K562 (cell line): ENCODE data around the gene EDEM2. TPM values are rescaled to one million over a fixed set of nuclear protein-coding genes. Genes with fewer than 3 reads are reported as not detected.

Source experiments
- ATF7 ChIP-seq: fragments of 450-650 bp; IDR thresholded peaks from 2 replicates; pipeline ENCODE4 v1.7.1; 2014; ENCODE audit warnings: mild to moderate bottlenecking, moderate library complexity
- CBX2 ChIP-seq: fragments of 200-600 bp; sonication (generic); IDR thresholded peaks from one replicate; pipeline ENCODE4 v1.6.1; 2012; ENCODE audit warnings: mild to moderate bottlenecking, low read length, inconsistent platforms; ENCODE audit not compliant: insufficient read depth, poor library complexity, severe bottlenecking
- DMBX1 ChIP-seq: fragments of 250-450 bp; sonication (Bioruptor Pico); IDR thresholded peaks from 2 replicates; pipeline ENCODE4 v1.8.0; 2022; ENCODE audit warnings: inconsistent platforms, mild to moderate bottlenecking, moderate library complexity, borderline replicate concordance
- ESRRA ChIP-seq: fragments of 450-650 bp; IDR thresholded peaks from 2 replicates; pipeline ENCODE4 v1.6.1; 2014; ENCODE audit warnings: low read depth, mild to moderate bottlenecking, moderate library complexity, borderline replicate concordance
- FOXP1 ChIP-seq: sonication (generic); formaldehyde crosslinking; IDR thresholded peaks from 2 replicates; pipeline ENCODE4 v1.8.0; 2022; ENCODE audit warnings: mild to moderate bottlenecking, missing genetic modification reagents
- HCFC1 ChIP-seq: IDR thresholded peaks from 2 replicates; pipeline ENCODE4 v1.6.1; 2012; ENCODE audit warnings: low read depth, low read length, improper control_type of control experiment
- KDM2B ChIP-seq: fragments of 250-450 bp; sonication (Bioruptor Pico); IDR thresholded peaks from 2 replicates; pipeline ENCODE4 v1.8.0; 2021; ENCODE audit warnings: mild to moderate bottlenecking, moderate library complexity
- MTA3 ChIP-seq: fragments of 450-650 bp; formaldehyde crosslinking; IDR thresholded peaks from 2 replicates; pipeline ENCODE4 v1.6.1; 2017; ENCODE audit warnings: mild to moderate bottlenecking, borderline replicate concordance
- NFIX ChIP-seq: fragments of 250-450 bp; sonication (Bioruptor Pico); IDR thresholded peaks from 2 replicates; pipeline ENCODE4 v1.4.0; 2020; ENCODE audit warnings: low read depth, mild to moderate bottlenecking, moderate library complexity
- POLR2H ChIP-seq: IDR thresholded peaks from 2 replicates; pipeline ENCODE4 v1.6.1; 2016; ENCODE audit warnings: missing genetic modification characterization, low read depth, mild to moderate bottlenecking, control low read depth, missing compliant biosample characterization, moderate library complexity
- RCOR1 ChIP-seq, 2 experiments: IDR thresholded peaks; 2 replicates each; pipeline ENCODE4 v1.6.1; 2012; ENCODE audit warnings: low read depth in 2 of 2, low read length in 2 of 2, borderline replicate concordance in 1 of 2, improper control_type of control experiment in 1 of 2
- SIN3B ChIP-seq: fragments of 450-650 bp; IDR thresholded peaks from 2 replicates; pipeline ENCODE4 v1.6.1; 2017; ENCODE audit warnings: low read depth, mild to moderate bottlenecking, moderate library complexity
- SMARCB1 ChIP-seq: IDR thresholded peaks from 2 replicates; pipeline ENCODE4 v1.6.1; 2011; ENCODE audit warnings: improper control_type of control experiment, low read depth; ENCODE audit not compliant: insufficient read length
- SMC3 ChIP-seq: conservative IDR thresholded peaks from 2 replicates; pipeline ENCODE4 v1.6.1; 2011; ENCODE audit warnings: low read depth, low read length, improper control_type of control experiment; ENCODE audit not compliant: insufficient read depth
- ZNF354B ChIP-seq: fragments of 250-450 bp; sonication (Bioruptor Pico); IDR thresholded peaks from 2 replicates; pipeline ENCODE4 v1.4.0; 2020
- ZNF408 ChIP-seq: fragments of 250-450 bp; sonication (Bioruptor Pico); IDR thresholded peaks from 2 replicates; pipeline ENCODE4 v1.4.0; 2020; ENCODE audit warnings: low read depth, mild to moderate bottlenecking, moderate library complexity
- ZNF436 ChIP-seq: fragments of 250-450, 450-650 bp; sonication (Bioruptor Pico); formaldehyde crosslinking; IDR thresholded peaks from 2 replicates; pipeline ENCODE4 v1.7.0; 2020; ENCODE audit warnings: mild to moderate bottlenecking
- polyA plus RNA-seq, 8 experiments: library from polyadenylated mRNA; depleted of rRNA in 4 of 8; stranded (reverse) in 5 of 8; unstranded in 3 of 8; fragments of >200 nt; fragmentation: Nextera tagmentation in 2 of 8; fragmentation: Illumina TruSeq in 1 of 8; extraction: Ambion mirVana in 2 of 8; extraction: Trizol in 1 of 8; gene quantifications; 2 replicates each; pipeline versions ENCODE4 v1.2.1 to v1.2.3, GENCODE V29; 2011 to 2014; ENCODE audit warnings: inconsistent platforms in 1 of 8, missing spikeins in 1 of 8
- total RNA-seq, 7 experiments: library from RNA; depleted of rRNA in 6 of 7; stranded (reverse); fragments of >200 nt in 6 of 7; fragmentation: Illumina TruSeq in 2 of 7; extraction: Trizol in 2 of 7; gene quantifications; 2 replicates each; pipeline versions ENCODE4 v1.2.1 to v1.2.3, GENCODE V29; 2011 to 2021; ENCODE audit warnings: low replicate concordance in 1 of 7
- TF ChIP-seq, protein P1 (sequence below), 2 experiments: fragments of 450-650 bp in 1 of 2; sonication (generic) in 1 of 2; formaldehyde crosslinking in 1 of 2; IDR thresholded peaks in 1 of 2; conservative IDR thresholded peaks in 1 of 2; 2 replicates each; pipeline versions ENCODE4 v1.6.1 to v1.8.1; 2016 to 2023; ENCODE audit warnings: mild to moderate bottlenecking in 2 of 2, moderate library complexity in 2 of 2, inconsistent platforms in 1 of 2, missing genetic modification reagents in 1 of 2
- TF ChIP-seq, protein P2 (sequence below), 2 experiments: fragments of 450-650 bp in 1 of 2; IDR thresholded peaks; 2 replicates each; pipeline ENCODE4 v1.6.1; 2011 to 2017; ENCODE audit warnings: low read depth in 2 of 2, antibody characterized with exemption in 1 of 2, borderline replicate concordance in 1 of 2, low read length in 1 of 2, mild to moderate bottlenecking in 1 of 2, mixed read lengths in 1 of 2; ENCODE audit not compliant: control insufficient read depth in 1 of 2
- TF ChIP-seq, protein P3 (sequence below), 2 experiments: IDR thresholded peaks; 2 replicates each; pipeline ENCODE4 v1.6.1; 2011; ENCODE audit warnings: borderline replicate concordance in 1 of 2, control low read depth in 1 of 2, low read depth in 1 of 2, low read length in 1 of 2, mild to moderate bottlenecking in 1 of 2, mixed read lengths in 1 of 2, moderate library complexity in 1 of 2; ENCODE audit not compliant: insufficient read depth in 1 of 2, insufficient read length in 1 of 2, poor library complexity in 1 of 2, severe bottlenecking in 1 of 2; ENCODE audit errors: extremely low read depth in 1 of 2

EDEM2 gene
- total and polyA plus RNA-seq, 9 of the 15 experiments (the other 6 are each of a cell fraction or from before 2014, with no cell fraction given): 6.9 to 11.0 (median 9.7) TPM

DNA sequence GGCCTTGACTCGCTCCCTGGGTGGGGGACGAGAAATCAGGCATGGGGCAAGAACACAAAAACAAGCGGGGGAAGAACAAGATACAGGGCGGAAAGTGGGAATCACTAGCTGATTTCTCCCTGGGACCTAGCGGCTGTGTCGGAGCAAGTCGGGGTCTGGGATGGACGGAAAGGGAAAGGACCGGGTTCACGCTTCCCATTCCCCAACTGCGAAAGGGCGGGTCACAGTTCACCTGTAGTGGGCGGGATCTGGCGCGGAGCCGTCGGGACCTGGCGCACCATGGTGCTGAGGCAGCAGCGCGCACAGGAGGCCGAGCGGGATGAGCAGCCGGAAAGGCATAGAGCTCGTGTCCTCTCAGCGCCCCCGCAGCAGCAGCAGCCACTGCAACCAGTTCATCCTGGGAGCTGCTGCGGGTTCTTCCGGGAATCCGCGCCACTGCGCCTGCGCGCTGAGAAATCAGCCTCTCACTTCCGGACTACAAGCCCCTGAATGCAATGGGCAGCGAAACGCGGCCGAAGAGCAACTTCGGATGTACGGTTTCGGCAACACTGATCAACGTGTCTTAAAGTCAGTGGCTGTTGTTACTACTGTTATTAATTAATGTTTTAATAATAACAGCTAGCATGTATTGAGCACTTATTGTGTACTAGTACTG lies at the start of gene EDEM2 (continued):
- 0 out of 2 replicates have a peak, but pooled peaks have one; percentile 14 for TF ChIP-seq SIN3B
- 0 out of 2 replicates have a peak, but pooled peaks have one; percentile 17 for TF ChIP-seq SMC3
- no peak for TF ChIP-seq CBX2
- TF ChIP-seq ZNF408 (CRISPR knock-in tag): no peak
- no peak for TF ChIP-seq NFIX (CRISPR knock-in tag)
- no peak for TF ChIP-seq ZNF436
- TF ChIP-seq KDM2B (CRISPR knock-in tag): 0 out of 2 replicates have a peak, but pooled peaks have one; percentile 4
- TF ChIP-seq ATF7: peak; percentile 49
- no peak for TF ChIP-seq DMBX1 (CRISPR knock-in tag)
- TF ChIP-seq, protein P1, sequence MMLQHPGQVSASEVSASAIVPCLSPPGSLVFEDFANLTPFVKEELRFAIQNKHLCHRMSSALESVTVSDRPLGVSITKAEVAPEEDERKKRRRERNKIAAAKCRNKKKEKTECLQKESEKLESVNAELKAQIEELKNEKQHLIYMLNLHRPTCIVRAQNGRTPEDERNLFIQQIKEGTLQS (IDR thresholded peaks at IDR 0.05): no peak
- TF ChIP-seq, protein P1 (CRISPR knock-in tag; conservative IDR thresholded peaks at IDR 0.05): 0 out of 2 replicates have a peak, but pooled peaks have one; percentile 16
- peak; percentile 84 for TF ChIP-seq FOXP1 (CRISPR knock-in tag)
- TF ChIP-seq ESRRA: peak; percentile 54; the same call in 1 of the 2 replicates
- no peak for TF ChIP-seq SMARCB1
- no peak; the same call in 1 of the 2 replicates for TF ChIP-seq POLR2H (tag)
- TF ChIP-seq, protein P2, sequence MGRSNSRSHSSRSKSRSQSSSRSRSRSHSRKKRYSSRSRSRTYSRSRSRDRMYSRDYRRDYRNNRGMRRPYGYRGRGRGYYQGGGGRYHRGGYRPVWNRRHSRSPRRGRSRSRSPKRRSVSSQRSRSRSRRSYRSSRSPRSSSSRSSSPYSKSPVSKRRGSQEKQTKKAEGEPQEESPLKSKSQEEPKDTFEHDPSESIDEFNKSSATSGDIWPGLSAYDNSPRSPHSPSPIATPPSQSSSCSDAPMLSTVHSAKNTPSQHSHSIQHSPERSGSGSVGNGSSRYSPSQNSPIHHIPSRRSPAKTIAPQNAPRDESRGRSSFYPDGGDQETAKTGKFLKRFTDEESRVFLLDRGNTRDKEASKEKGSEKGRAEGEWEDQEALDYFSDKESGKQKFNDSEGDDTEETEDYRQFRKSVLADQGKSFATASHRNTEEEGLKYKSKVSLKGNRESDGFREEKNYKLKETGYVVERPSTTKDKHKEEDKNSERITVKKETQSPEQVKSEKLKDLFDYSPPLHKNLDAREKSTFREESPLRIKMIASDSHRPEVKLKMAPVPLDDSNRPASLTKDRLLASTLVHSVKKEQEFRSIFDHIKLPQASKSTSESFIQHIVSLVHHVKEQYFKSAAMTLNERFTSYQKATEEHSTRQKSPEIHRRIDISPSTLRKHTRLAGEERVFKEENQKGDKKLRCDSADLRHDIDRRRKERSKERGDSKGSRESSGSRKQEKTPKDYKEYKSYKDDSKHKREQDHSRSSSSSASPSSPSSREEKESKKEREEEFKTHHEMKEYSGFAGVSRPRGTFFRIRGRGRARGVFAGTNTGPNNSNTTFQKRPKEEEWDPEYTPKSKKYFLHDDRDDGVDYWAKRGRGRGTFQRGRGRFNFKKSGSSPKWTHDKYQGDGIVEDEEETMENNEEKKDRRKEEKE (IDR thresholded peaks at IDR 0.05; ENCODE audit: borderline replicate concordance in 1 of 2, control insufficient read depth in 1 of 2, low read depth in 2 of 2, low read length in 1 of 2): no peak
- no peak for TF ChIP-seq ZNF354B (CRISPR knock-in tag)
- peak; percentile 79; the same call in 1 of the 2 replicates for TF ChIP-seq MTA3
- TF ChIP-seq, protein P3, sequence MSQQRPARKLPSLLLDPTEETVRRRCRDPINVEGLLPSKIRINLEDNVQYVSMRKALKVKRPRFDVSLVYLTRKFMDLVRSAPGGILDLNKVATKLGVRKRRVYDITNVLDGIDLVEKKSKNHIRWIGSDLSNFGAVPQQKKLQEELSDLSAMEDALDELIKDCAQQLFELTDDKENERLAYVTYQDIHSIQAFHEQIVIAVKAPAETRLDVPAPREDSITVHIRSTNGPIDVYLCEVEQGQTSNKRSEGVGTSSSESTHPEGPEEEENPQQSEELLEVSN (IDR thresholded peaks at IDR 0.05; ENCODE audit: borderline replicate concordance in 1 of 2, extremely low read depth in 1 of 2, insufficient read depth in 1 of 2, insufficient read length in 1 of 2, low read depth in 1 of 2, low read length in 1 of 2, poor library complexity in 1 of 2, severe bottlenecking in 1 of 2): peak; percentile 65 to 85
- peak in 1 of 2 experiments; percentile 75; a peak in 1 of 4 replicates for TF ChIP-seq RCOR1 (IDR thresholded peaks at IDR 0.05; ENCODE audit: borderline replicate concordance in 1 of 2, low read depth in 2 of 2, low read length in 2 of 2)
- TF ChIP-seq HCFC1: peak; percentile 96
